ENCODE measurements around the gene PPM1H.

The PPM1H gene

DNA sequence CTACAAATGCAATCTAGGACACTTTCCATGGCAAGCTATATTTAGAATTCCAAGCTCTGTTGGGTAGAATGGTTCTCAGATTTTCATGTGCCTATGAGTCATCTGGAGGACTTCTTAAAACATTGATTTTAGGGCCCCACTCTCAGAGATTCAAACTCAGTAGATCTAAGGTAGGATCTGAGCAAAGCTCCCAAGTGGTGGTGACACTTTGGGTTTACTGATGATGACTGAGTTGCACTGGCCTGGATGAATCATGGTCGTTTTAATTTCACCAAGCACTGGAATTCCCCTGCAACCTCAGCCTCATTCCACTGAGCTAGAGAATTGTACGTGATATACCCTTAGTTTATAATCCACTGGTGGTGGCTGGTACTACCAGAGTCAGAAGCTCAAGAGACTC, 86.5 kb downstream of the PPM1H start:
- ChIA-PET POLR2A (no interaction called here), CTCF (interaction anchor here (1.2 to 2.2 kb wide), 5 partner anchors 11 to 64 kb away, joined by 3 to 9 read pairs (median 5); no protein-coding TSS in a partner anchor)
- TF ChIP-seq, protein P1, sequence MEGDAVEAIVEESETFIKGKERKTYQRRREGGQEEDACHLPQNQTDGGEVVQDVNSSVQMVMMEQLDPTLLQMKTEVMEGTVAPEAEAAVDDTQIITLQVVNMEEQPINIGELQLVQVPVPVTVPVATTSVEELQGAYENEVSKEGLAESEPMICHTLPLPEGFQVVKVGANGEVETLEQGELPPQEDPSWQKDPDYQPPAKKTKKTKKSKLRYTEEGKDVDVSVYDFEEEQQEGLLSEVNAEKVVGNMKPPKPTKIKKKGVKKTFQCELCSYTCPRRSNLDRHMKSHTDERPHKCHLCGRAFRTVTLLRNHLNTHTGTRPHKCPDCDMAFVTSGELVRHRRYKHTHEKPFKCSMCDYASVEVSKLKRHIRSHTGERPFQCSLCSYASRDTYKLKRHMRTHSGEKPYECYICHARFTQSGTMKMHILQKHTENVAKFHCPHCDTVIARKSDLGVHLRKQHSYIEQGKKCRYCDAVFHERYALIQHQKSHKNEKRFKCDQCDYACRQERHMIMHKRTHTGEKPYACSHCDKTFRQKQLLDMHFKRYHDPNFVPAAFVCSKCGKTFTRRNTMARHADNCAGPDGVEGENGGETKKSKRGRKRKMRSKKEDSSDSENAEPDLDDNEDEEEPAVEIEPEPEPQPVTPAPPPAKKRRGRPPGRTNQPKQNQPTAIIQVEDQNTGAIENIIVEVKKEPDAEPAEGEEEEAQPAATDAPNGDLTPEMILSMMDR (IDR thresholded peaks at IDR 0.05; ENCODE audit: control extremely low read depth, extremely low read depth, low read depth, missing control alignments): no peak
- DNase-seq (ENCODE audit: extremely low spot score): no peak

DNA sequence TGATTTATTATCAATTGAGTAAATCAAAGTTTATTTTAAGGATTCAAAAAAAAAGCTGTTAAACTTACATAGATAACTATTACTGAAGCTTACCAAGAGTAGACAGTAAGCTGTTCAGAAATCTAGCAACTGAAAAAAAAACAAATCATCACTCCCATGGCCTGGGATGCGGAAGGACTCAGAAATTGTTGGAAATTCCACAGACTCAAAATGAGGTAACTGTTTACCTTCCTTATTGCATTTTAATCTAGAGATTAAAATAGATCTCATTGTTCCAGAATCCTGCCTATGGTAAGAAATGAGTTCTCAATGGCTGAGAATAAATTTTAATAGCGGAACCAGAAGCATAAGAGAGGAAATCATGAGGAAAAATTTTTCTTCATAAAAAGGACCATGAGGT, 87.2 kb downstream of the PPM1H start:
- DNase-seq (ENCODE audit: extremely low spot score): no peak
- ChIA-PET CTCF (interaction anchor here (1.4 to 2.2 kb wide), 4 partner anchors 12 to 63 kb away, joined by 3 to 9 read pairs (median 6); no protein-coding TSS in a partner anchor), POLR2A (no interaction called here)
- TF ChIP-seq, protein P1 (IDR thresholded peaks at IDR 0.05; ENCODE audit: control extremely low read depth, extremely low read depth, low read depth, missing control alignments): no peak

DNA sequence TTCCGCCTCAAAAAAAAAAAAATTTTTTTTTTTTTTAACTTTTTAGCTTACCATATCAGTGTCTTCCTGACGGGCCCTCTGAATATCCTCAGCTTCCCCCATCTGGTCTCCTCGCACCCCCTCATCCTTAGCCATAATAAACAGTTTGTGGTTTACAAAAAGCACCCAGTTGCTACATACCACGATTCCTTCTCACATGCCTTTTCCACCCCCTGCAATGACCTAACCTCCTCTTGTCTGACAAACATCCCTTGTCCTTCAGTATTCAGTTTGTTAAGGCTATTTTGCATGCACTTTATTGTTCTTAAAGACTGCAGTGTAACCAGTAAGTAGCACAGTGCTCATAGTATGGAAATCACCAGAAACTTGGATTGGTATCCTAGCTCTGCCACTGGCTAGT, 88.5 kb downstream of the PPM1H start:
- DNase-seq (ENCODE audit: extremely low spot score): no peak
- POLR2A ChIA-PET: no interaction called here
- CTCF ChIA-PET: interaction anchor here (2.1 to 3.2 kb wide), 2 partner anchors 12 to 13 kb away, joined by 5 to 13 read pairs; no protein-coding TSS in a partner anchor
- TF ChIP-seq, protein P1 (IDR thresholded peaks at IDR 0.05; ENCODE audit: control extremely low read depth, extremely low read depth, low read depth, missing control alignments): no peak

DNA sequence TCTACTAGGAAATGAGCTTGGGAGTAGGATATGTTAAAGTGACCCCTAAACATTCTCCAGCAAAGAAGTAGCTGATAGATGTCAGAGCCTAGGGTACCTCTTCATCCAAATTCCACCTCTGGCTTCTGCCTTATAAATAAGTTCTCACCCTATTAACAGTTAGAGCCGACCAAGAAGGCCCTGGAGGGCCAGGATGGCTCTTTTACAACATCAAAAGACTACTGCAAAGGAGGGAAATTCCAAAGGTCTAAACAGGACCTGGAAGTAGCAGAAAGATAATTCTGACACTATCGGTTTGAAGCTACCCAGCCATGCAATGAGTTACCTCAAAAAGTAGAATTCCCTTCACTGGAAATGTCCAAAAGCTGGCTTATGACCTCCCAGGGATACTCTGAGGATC, 90.0 kb downstream of the PPM1H start:
- no peak for DNase-seq (ENCODE audit: extremely low spot score)
- TF ChIP-seq, protein P1 (IDR thresholded peaks at IDR 0.05; ENCODE audit: control extremely low read depth, extremely low read depth, low read depth, missing control alignments): no peak
- ChIA-PET POLR2A (no interaction called here), CTCF (interaction anchor here (1.2 to 3.2 kb wide), 6 partner anchors 9 to 46 kb away, joined by 3 to 13 read pairs (median 5); no protein-coding TSS in a partner anchor)

DNA sequence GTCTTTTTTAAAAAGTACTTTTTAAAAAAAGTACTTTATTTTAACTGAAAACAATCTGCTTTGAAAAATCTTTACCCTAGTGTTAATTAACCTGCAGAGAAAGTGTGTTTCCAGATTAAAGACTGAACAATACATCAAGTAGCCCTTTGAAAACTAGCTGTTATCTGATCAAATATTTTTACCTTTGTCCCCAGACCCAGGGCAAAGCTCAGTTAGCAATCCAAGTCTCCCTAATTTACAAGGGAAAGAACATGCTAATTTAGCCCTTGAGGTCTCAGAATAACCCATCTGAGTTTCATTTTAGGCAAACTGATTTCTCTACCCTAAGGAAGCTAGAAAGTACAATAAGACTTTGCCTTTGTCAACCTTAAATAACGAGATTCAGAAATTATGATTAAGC, 91.2 kb downstream of the PPM1H start:
- CTCF ChIA-PET: interaction anchor here (0.9 to 3.2 kb wide), 5 partner anchors 9 to 31 kb away, joined by 3 to 13 read pairs (median 6); no protein-coding TSS in a partner anchor
- TF ChIP-seq, protein P1 (IDR thresholded peaks at IDR 0.05; ENCODE audit: control extremely low read depth, extremely low read depth, low read depth, missing control alignments): no peak
- POLR2A ChIA-PET: no interaction called here
- no peak for DNase-seq (ENCODE audit: extremely low spot score)

DNA sequence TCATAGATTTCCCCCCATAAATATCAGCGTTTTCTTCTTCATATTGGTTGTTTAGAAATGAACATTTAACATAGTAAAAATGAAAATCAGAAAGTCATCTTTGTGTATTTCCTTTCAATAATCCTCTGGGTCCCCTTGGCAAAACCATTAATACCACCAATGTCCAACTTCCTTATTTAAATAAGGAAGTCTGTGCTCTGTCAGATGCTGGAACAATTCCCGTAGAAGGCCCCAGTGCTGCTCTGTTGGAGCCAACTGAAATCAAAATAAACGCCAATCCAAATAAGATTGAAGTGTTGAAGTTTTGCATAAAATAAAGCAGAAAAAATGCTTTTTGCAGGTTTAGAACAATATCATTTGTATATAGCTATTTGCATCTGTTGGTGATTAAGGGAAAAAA, 93.1 kb downstream of the PPM1H start:
- CTCF ChIA-PET: no interaction called here

More for the DNA sequence above, 93.1 kb downstream of the PPM1H start:
- no peak for DNase-seq (ENCODE audit: extremely low spot score)
- POLR2A ChIA-PET: no interaction called here
- TF ChIP-seq, protein P1 (IDR thresholded peaks at IDR 0.05; ENCODE audit: control extremely low read depth, extremely low read depth, low read depth, missing control alignments): no peak
